Thoracic aorta (tissue), 2 donors: ENCODE measurements around the gene APOL4. TPM values are rescaled to one million over a fixed set of nuclear protein-coding genes. Genes with fewer than 3 reads are reported as not detected.
"Not testable (repeated sequence)": the region's sequence is repeated elsewhere in the genome, so short reads cannot be mapped to it uniquely, and the experiment has no call there.

Experiments
- ATAC-seq: fragments of 150-250 bp; one replicate; pipeline ENCODE4 v1.8.0; 2017; ENCODE audit warnings: low read depth; ENCODE audit not compliant: insufficient number of reproducible peaks, low FRiP score
- DNase-seq: peaks from one replicate; pipeline ENCODE4 v3.0.0-alpha.2; 2020; ENCODE audit warnings: low spot score
- H3K27ac ChIP-seq, 2 donors: fragments of 200-600 bp; sonication (generic); 1 replicate in 1 of 2; 2 replicates in 1 of 2; pipeline ENCODE4 v1.5.1; 2016; ENCODE audit warnings: mild to moderate bottlenecking in 2 of 2, moderate library complexity in 2 of 2
- H3K27me3 ChIP-seq: fragments of 200-600 bp; sonication (generic); replicated peaks from 2 replicates; pipeline ENCODE4 v1.6.0; 2016; ENCODE audit warnings: mild to moderate bottlenecking; ENCODE audit not compliant: insufficient read depth
- H3K36me3 ChIP-seq: fragments of 200-600 bp; sonication (generic); one replicate; pipeline ENCODE4 v1.5.1; 2016
- H3K4me1 ChIP-seq, 2 donors: fragments of 200-600 bp; sonication (generic); 1 replicate in 1 of 2; 2 replicates in 1 of 2; pipeline versions ENCODE4 v1.5.1 to v1.6.0; 2016; ENCODE audit warnings: low read depth in 2 of 2, mild to moderate bottlenecking in 1 of 2; ENCODE audit not compliant: control insufficient read depth in 1 of 2
- H3K4me3 ChIP-seq: fragments of 200-600 bp; sonication (generic); 2 replicates; pipeline ENCODE4 v1.5.1; 2016; ENCODE audit warnings: mild to moderate bottlenecking
- H3K9me3 ChIP-seq: fragments of 200-600 bp; sonication (generic); 2 replicates; pipeline ENCODE4 v1.5.1; 2016
- total RNA-seq, 2 donors: library from RNA; depleted of rRNA; stranded (reverse); fragments of >200 nt; gene quantifications; one replicate each; pipeline versions ENCODE4 v1.1.0 to v1.2.3, GENCODE V29; 2016
- TF ChIP-seq, protein P1 (sequence below): fragments of 200-600 bp; sonication (generic); IDR thresholded peaks from one replicate; pipeline ENCODE4 v1.5.1; 2019; ENCODE audit warnings: antibody characterized with exemption

The APOL4 gene
- total RNA-seq, 2 donors from 2014 or later = 1.4 to 30.3 TPM

DNA sequence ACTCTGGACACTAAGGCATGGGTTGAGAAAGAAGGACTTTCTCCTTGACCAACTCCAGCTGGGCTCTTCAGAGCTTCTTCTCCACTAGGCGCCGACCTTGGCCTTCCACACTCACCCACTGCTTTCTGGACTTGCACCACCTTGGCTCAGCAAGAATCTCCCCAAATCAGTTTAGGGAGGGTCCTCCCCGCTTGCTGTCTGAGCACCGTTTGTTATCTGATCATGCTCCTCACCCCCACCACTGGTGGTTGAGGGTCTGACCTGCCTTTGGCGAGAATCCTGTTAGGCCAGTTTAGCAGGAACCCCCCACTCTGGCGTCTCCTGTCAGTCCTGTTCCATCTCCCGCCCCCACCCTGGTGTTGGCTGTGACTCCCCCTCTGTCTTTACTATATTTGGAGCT is 27.3 kb upstream of the APOL4 start:
- no peak overlapping the region for H3K4me3 ChIP-seq
- no peak for DNase-seq
- H3K36me3 ChIP-seq = peaks cover 39% of the 10 kb centered on the region
- H3K9me3 ChIP-seq = no peaks in the 10 kb centered on the region
- H3K4me1 ChIP-seq = no peaks in the 10 kb centered on the region
- no peak for ATAC-seq
- no peak overlapping the region for H3K27ac ChIP-seq
- TF ChIP-seq, protein P1, sequence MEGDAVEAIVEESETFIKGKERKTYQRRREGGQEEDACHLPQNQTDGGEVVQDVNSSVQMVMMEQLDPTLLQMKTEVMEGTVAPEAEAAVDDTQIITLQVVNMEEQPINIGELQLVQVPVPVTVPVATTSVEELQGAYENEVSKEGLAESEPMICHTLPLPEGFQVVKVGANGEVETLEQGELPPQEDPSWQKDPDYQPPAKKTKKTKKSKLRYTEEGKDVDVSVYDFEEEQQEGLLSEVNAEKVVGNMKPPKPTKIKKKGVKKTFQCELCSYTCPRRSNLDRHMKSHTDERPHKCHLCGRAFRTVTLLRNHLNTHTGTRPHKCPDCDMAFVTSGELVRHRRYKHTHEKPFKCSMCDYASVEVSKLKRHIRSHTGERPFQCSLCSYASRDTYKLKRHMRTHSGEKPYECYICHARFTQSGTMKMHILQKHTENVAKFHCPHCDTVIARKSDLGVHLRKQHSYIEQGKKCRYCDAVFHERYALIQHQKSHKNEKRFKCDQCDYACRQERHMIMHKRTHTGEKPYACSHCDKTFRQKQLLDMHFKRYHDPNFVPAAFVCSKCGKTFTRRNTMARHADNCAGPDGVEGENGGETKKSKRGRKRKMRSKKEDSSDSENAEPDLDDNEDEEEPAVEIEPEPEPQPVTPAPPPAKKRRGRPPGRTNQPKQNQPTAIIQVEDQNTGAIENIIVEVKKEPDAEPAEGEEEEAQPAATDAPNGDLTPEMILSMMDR = no peak
- no peaks in the 10 kb centered on the region for H3K27me3 ChIP-seq

- H3K4me1 ChIP-seq, H3K27ac ChIP-seq, H3K4me3 ChIP-seq, H3K27me3 ChIP-seq, ATAC-seq, DNase-seq, H3K9me3 ChIP-seq: not testable (repeated sequence)
- peaks cover 39% of the 10 kb centered on the region for H3K36me3 ChIP-seq
These were observed 26.8 kb upstream of the APOL4 start for GRCh38 chr22:36228369-36228768.

DNA sequence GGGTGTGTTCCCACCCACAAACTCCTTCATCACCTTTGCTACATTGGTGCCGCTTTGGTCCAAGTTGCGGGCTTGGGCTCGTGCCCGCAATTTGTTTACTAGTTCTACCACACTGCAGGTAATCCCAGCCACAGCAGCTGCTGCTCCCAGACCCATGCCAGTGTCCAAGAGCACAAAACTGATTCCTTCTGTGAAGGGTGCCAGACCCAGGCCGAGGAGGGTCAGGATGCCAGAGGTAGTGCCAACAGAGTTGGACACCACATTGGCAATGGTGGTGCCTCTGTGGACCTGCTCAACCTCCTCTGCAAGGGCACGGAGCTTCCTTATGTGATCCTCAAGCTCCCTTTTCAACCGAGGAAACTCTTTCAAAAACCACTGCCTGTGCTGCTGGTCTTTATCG is 26.2 kb upstream of the APOL4 start:
- H3K27ac ChIP-seq = no peak overlapping the region
- TF ChIP-seq, protein P1 = no peak
- DNase-seq (no peak), ATAC-seq (no peak)
- H3K4me3 ChIP-seq = no peak overlapping the region
- no peaks in the 10 kb centered on the region for H3K27me3 ChIP-seq
- H3K36me3 ChIP-seq = peaks cover 34% of the 10 kb centered on the region
- no peaks in the 10 kb centered on the region for H3K4me1 ChIP-seq
- H3K9me3 ChIP-seq = no peaks in the 10 kb centered on the region

DNA sequence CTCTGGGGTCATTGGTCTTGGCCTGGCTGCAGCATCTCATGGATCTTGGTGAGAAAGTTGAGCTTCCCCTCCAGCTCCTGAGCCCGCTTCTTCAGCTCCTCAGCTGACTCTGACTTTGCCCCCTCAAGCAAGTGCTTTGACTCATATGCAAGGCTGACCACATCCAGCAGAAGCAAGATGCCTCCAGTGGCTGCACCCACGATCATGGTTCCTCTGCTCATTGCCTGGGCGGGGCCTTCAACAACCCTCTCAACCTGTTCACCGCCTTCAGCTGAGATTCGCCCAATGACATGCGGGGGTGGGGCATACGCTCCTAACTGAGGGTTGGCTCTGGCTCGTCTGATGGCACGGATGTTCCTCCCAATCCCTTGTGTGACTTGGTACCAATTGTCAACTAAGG is 25.8 kb upstream of the APOL4 start:
- no peak for DNase-seq
- Histone ChIP-seq H3K27me3 (no peaks in the 10 kb centered on the region), H3K4me3 (no peak overlapping the region), H3K9me3 (no peaks in the 10 kb centered on the region), H3K27ac (no peak overlapping the region), H3K4me1 (no peaks in the 10 kb centered on the region), H3K36me3 (peaks cover 31% of the 10 kb centered on the region)
- TF ChIP-seq, protein P1 = no peak
- ATAC-seq = no peak

GRCh38 chr22:36226189-36226588 is 24.6 kb upstream of the APOL4 start:
- Histone ChIP-seq H3K4me3 (no peak overlapping the region), H3K36me3 (peaks cover 20% of the 10 kb centered on the region), H3K27ac (no peak overlapping the region), H3K27me3 (no peaks in the 10 kb centered on the region), H3K4me1 (peaks cover 0 to 9% of the 10 kb centered on the region in 2 donors), H3K9me3 (no peaks in the 10 kb centered on the region)
- TF ChIP-seq, protein P1 = no peak
- DNase-seq (no peak), ATAC-seq (no peak)

- no peak for ATAC-seq
- no peak overlapping the region for H3K4me3 ChIP-seq
- H3K4me1 ChIP-seq = peaks cover 0 to 16% of the 10 kb centered on the region in 2 donors
- H3K27ac ChIP-seq = no peak overlapping the region
- DNase-seq = no peak
- peaks cover 12% of the 10 kb centered on the region for H3K36me3 ChIP-seq
- H3K27me3 ChIP-seq = no peaks in the 10 kb centered on the region
- no peaks in the 10 kb centered on the region for H3K9me3 ChIP-seq
- TF ChIP-seq, protein P1 = no peak
These were observed 23.8 kb upstream of the APOL4 start for GRCh38 chr22:36225333-36225922.
